Subcutaneous preadipocyte (primary cell): ENCODE measurements around the gene MOSPD3. TPM values are rescaled to one million over a fixed set of nuclear protein-coding genes. Genes with fewer than 3 reads are reported as not detected.

Experiments
- small RNA-seq: library from RNA; depleted of rRNA; stranded (forward); fragments of <200 nt; gene quantifications from one replicate; pipeline ENCODE3, GENCODE V24; 2012
- total RNA-seq: library from RNA; depleted of rRNA; stranded (reverse); fragments of >200 nt; gene quantifications from 2 replicates; pipeline ENCODE4 v1.2.3, GENCODE V29; 2012

MOSPD3 gene
- total RNA-seq = 6.3 and 7.0 TPM in 2 replicates

GRCh38 chr7:100611983-100612729, at the start of gene MOSPD3:
Gene MOSPD3, plus strand, starts transcription at chr7:100612540. Its CDS starts 252 bp downstream, at chr7:100612792.

GRCh38 chr7:100573691-100574361, 38.5 kb upstream of the MOSPD3 start, which contains the start of gene SAP25:
Gene SAP25, minus strand, starts transcription at chr7:100573900. Its CDS starts 158 bp downstream, at chr7:100573742.

GRCh38 chr7:100585511-100586265, 26.7 kb upstream of the MOSPD3 start, which contains the start of gene LRCH4:
Gene LRCH4, minus strand, starts transcription at chr7:100586129. Its CDS starts 29 bp downstream, at chr7:100586100.

GRCh38 chr7:100586266-100587025, 25.9 kb upstream of the MOSPD3 start, which contains the start of gene FBXO24:
Gene FBXO24, plus strand, starts transcription at chr7:100586328. Its CDS starts 298 bp downstream, at chr7:100586626.

GRCh38 chr7:100641463-100641859, 29.1 kb downstream of the MOSPD3 start, which contains the start of gene TFR2:
Gene TFR2, minus strand, starts transcription at chr7:100641552. Its CDS starts 43 bp downstream, at chr7:100641509.

GRCh38 chr7:100655908-100656674, 43.8 kb downstream of the MOSPD3 start, which contains the start of gene ACTL6B:
Gene ACTL6B, minus strand, starts transcription at chr7:100656448. Its CDS starts 94 bp downstream, at chr7:100656354.

Small RNAs within 50 kb of the gene (small RNA-seq; reads per million reads assigned to genes)
- gene SAP25 = not detected

Other genes starting within 250 kb of the MOSPD3 start
- gene PILRA, start 239.1 kb upstream of the MOSPD3 start, total RNA-seq = under 0.01 and 0.39 TPM in 2 replicates
- gene ZCWPW1, start 183.8 kb upstream of the MOSPD3 start, total RNA-seq = 0.59 and 1.5 TPM in 2 replicates
- 36.4 and 56.1 TPM in 2 replicates for gene MEPCE, start 182.7 kb upstream of the MOSPD3 start, total RNA-seq
- 10.7 and 19.2 TPM in 2 replicates for gene PPP1R35, start 176.0 kb upstream of the MOSPD3 start, total RNA-seq
- gene SPACDR, start 148.3 kb upstream of the MOSPD3 start, total RNA-seq = 0.37 and 0.78 TPM in 2 replicates
- 27.9 and 45.0 TPM in 2 replicates for gene TSC22D4, start 133.3 kb upstream of the MOSPD3 start, total RNA-seq
- 1.5 and 2.0 TPM in 2 replicates for gene NYAP1, start 128.6 kb upstream of the MOSPD3 start, total RNA-seq
- 8.8 and 19.4 TPM in 2 replicates for gene AGFG2, start 73.3 kb upstream of the MOSPD3 start, total RNA-seq
- gene SAP25, start 38.6 kb upstream of the MOSPD3 start, total RNA-seq = 0.20 TPM in 1 of 2 replicates, not detected in the other
- gene LRCH4, start 26.4 kb upstream of the MOSPD3 start, total RNA-seq = 8.5 and 11.9 TPM in 2 replicates
- gene FBXO24, start 26.2 kb upstream of the MOSPD3 start, total RNA-seq = 0.37 and 0.59 TPM in 2 replicates
- gene PCOLCE, start 10.2 kb upstream of the MOSPD3 start, total RNA-seq = 145 and 178 TPM in 2 replicates
- under 0.01 and 0.20 TPM in 2 replicates for gene TFR2, start 29.0 kb downstream of the MOSPD3 start, total RNA-seq
- gene ACTL6B, start 43.9 kb downstream of the MOSPD3 start, total RNA-seq = not detected in 2 replicates
- gene GNB2, start 61.2 kb downstream of the MOSPD3 start, total RNA-seq = 82.3 and 108 TPM in 2 replicates
- 16.2 and 22.9 TPM in 2 replicates for gene GIGYF1, start 81.7 kb downstream of the MOSPD3 start, total RNA-seq
- 52.2 and 52.8 TPM in 2 replicates for gene POP7, start 93.6 kb downstream of the MOSPD3 start, total RNA-seq
- gene EPO, start 107.9 kb downstream of the MOSPD3 start, total RNA-seq = not detected in 2 replicates
- gene ZAN, start 121.1 kb downstream of the MOSPD3 start, total RNA-seq = not detected in 2 replicates
- gene EPHB4, start 215.0 kb downstream of the MOSPD3 start, total RNA-seq = 20.1 and 28.7 TPM in 2 replicates
- 15.1 and 16.8 TPM in 2 replicates for gene SLC12A9, start 240.2 kb downstream of the MOSPD3 start, total RNA-seq